ENCODE results near the gene IKZF3. TPM values are rescaled to one million over a fixed set of nuclear protein-coding genes. Genes with fewer than 3 reads are reported as not detected.

Gene IKZF3
- total and polyA plus RNA-seq, 10 of the 15 experiments (the other 5 are each of a cell fraction or from before 2014, with no cell fraction given): 5.5 to 98.2 (median 47.6) TPM

- Histone ChIP-seq H3K9me3 (replicated peaks; ENCODE audit: control insufficient read depth, insufficient read depth, low read length) (no peaks in the 10 kb centered on the region), H3K27me3 (replicated peaks in 1 of 2; ENCODE audit: control insufficient read depth in 2 of 2, insufficient read depth in 2 of 2, low read length in 1 of 2) (no peaks in the 10 kb centered on the region), H3K27ac (ENCODE audit: control insufficient read depth, insufficient read depth) (peak overlapping the region; percentile 96), H3K9ac (ENCODE audit: control insufficient read depth, insufficient read depth, low read length) (peak overlapping the region; percentile 83), H3K4me1 (ENCODE audit: control insufficient read depth, insufficient read depth, low read length) (peaks cover 60% of the 10 kb centered on the region), H3K4me2 (ENCODE audit: control insufficient read depth, insufficient read depth) (peak overlapping the region; percentile 87), H3K36me3 (ENCODE audit: control insufficient read depth in 2 of 2, insufficient read depth in 2 of 2, low read length in 1 of 2) (peaks cover 0 to 3% of the 10 kb centered on the region in 2 experiments; a peak in 1 of 4 replicates), H3K4me3 (peak overlapping the region; percentile 66), H3K79me2 (ENCODE audit: control insufficient read depth, insufficient read depth, low read length) (peaks cover 27% of the 10 kb centered on the region), H4K20me1 (ENCODE audit: control insufficient read depth, insufficient read depth) (no peaks in the 10 kb centered on the region), H2AFZ (ENCODE audit: control insufficient read depth, low read depth, low read length) (no peak overlapping the region)
- FAIRE-seq (no peak), ATAC-seq (no peak), DNase-seq (ENCODE audit: low read depth, low spot score) (no peak)
- TF ChIP-seq STAT1 (conservative IDR thresholded peaks at IDR 0.05) (no peak), CBX5 (IDR thresholded peaks at IDR 0.05; ENCODE audit: low read depth) (peak; percentile 15; the same call in 1 of the 2 replicates), CEBPB (IDR thresholded peaks at IDR 0.05; ENCODE audit: borderline replicate concordance in 1 of 2, low read depth in 2 of 2, low read length in 2 of 2) (no peak), MTA2 (IDR thresholded peaks at IDR 0.05; ENCODE audit: low read depth) (no peak), JUND (IDR thresholded peaks at IDR 0.05; ENCODE audit: low read depth, low read length) (no peak), EP300 (IDR thresholded peaks at IDR 0.05; ENCODE audit: borderline replicate concordance in 1 of 2, control insufficient read depth in 1 of 2, low read depth in 2 of 2, low read length in 2 of 2) (peak in 1 of 2 experiments; percentile 0; a peak in 1 of 4 replicates), HDAC6 (IDR thresholded peaks at IDR 0.05; ENCODE audit: unreplicated experiment) (peak; percentile 6), ZNF217 (IDR thresholded peaks at IDR 0.05) (no peak), SPI1 (IDR thresholded peaks at IDR 0.05; ENCODE audit: borderline replicate concordance, insufficient read depth, low read depth, low read length) (peak; percentile 13; the same call in 1 of the 2 replicates), TARDBP (IDR thresholded peaks at IDR 0.05; ENCODE audit: borderline replicate concordance) (0 out of 2 replicates have a peak, but pooled peaks have one; percentile 68), NBN (IDR thresholded peaks at IDR 0.05) (peak; percentile 0; the same call in 1 of the 2 replicates), POLR2AphosphoS5 (IDR thresholded peaks at IDR 0.05; ENCODE audit: low read length) (no peak), SKIL (IDR thresholded peaks at IDR 0.05; ENCODE audit: low read depth, poor library complexity, severe bottlenecking) (peak; percentile 3), RCOR1 (conservative IDR thresholded peaks at IDR 0.05; ENCODE audit: low read depth, low read length) (no peak)
- intact Hi-C loops (cut with micrococcal nuclease; ENCODE audit: unreplicated experiment) (loop anchor here (1.0 to 5.0 kb wide), 6 partner anchors 24 to 227 kb away; partner anchors contain the start of genes LRRC3C, MIEN1, ORMDL3 and PSMD3), in situ Hi-C loops (cut with MboI) (loop anchor here (5.0 kb wide), 2 partner anchors 107 to 133 kb away; partner anchors contain the start of gene IKZF3)
- ChIA-PET SMC1A (ENCODE audit: uncharacterized antibody, unreplicated experiment) (interaction anchor here (0.7 to 3.0 kb wide), 19 partner anchors 10 to 204 kb away, joined by 3 to 50 read pairs (median 6); partner anchors contain the start of gene IKZF3), POLR2A (interaction anchor here (0.6 to 2.9 kb wide), 18 partner anchors 12 to 183 kb away, joined by 3 to 32 read pairs (median 3); partner anchors contain the start of gene PNMT), RAD21 (ENCODE audit: unreplicated experiment) (interaction anchor here (0.7 to 3.7 kb wide), 25 partner anchors 10 to 225 kb away, joined by 3 to 57 read pairs (median 7); partner anchors contain the start of genes IKZF3 and PSMD3), CTCF (interaction anchor here (0.6 to 5.0 kb wide), 20 partner anchors 12 to 224 kb away, joined by 3 to 39 read pairs (median 6); partner anchors contain the start of genes IKZF3 and MIEN1)
- 4% methylated on average over 18 of the region's 21 CpGs for WGBS (ENCODE audit: insufficient coverage, insufficient replicate concordance, low lambda C conversion rate, missing lambda C conversion rate)
- BruUV-seq (replicated peaks): TSS peak; percentile 88
These were observed 109.1 kb downstream of the IKZF3 start for GRCh38 chr17:39754958-39755553.
